Caco-2 (cell line): Measurements from ENCODE around the gene GLIS1. TPM values are rescaled to one million over a fixed set of nuclear protein-coding genes. Genes with fewer than 3 reads are reported as not detected.

Source experiments
- BruUV-seq: library from RNA; stranded (reverse); fragments of 400-500 nt; replicated peaks from 2 replicates; lab custom pipeline; 2021; lab: Mats Ljungman, UMichigan
- CTCF ChIA-PET: fragments of 300-600 bp; sonication (Branson Sonifier 250); formaldehyde crosslinking; loops from one replicate; lab custom pipeline; 2022; ENCODE audit warnings: antibody characterized with exemption; lab: Charles Lee
- POLR2A ChIA-PET: fragments of 300-600 bp; sonication (Branson Sonifier 250); formaldehyde crosslinking; loops from one replicate; lab custom pipeline; 2022; ENCODE audit warnings: antibody characterized with exemption; lab: Charles Lee
- DNase-seq, 2 experiments: peaks; one replicate each; pipeline versions ENCODE4 v3.0.0 to v3.0.0-alpha.2; 2020 to 2022
- H3K27me3 ChIP-seq: replicated peaks from 2 replicates; pipeline ENCODE4 v1.6.0; 2011; ENCODE audit warnings: low read length; ENCODE audit not compliant: control insufficient read depth, insufficient read depth
- H3K36me3 ChIP-seq: 2 replicates; pipeline ENCODE4 v1.5.1; 2011; ENCODE audit warnings: low read length; ENCODE audit not compliant: control insufficient read depth, insufficient read depth
- H3K4me1 ChIP-seq: fragments of 250-450 bp; sonication (Bioruptor Pico); 2 replicates; pipeline ENCODE4 v1.5.1; 2020; ENCODE audit warnings: mild to moderate bottlenecking
- H3K4me3 ChIP-seq: 2 replicates; pipeline ENCODE4 v1.5.1; 2011; ENCODE audit warnings: low read depth, mild to moderate bottlenecking, control low read depth, low read length
- H3K9me3 ChIP-seq: fragments of 250-450 bp; sonication (Bioruptor Pico); 2 replicates; pipeline ENCODE4 v1.5.1; 2020; ENCODE audit warnings: mild to moderate bottlenecking, moderate library complexity
- H3K27ac Mint-ChIP-seq: one replicate; pipeline ENCODE4 v1.8.0; 2022; ENCODE audit warnings: mixed read lengths; ENCODE audit not compliant: unreplicated experiment
- H3K27me3 Mint-ChIP-seq: one replicate; pipeline ENCODE4 v1.8.0; 2022; ENCODE audit warnings: mixed read lengths; ENCODE audit not compliant: insufficient read depth, unreplicated experiment
- H3K36me3 Mint-ChIP-seq: one replicate; pipeline ENCODE4 v1.8.0; 2022; ENCODE audit warnings: mild to moderate bottlenecking, mixed read lengths; ENCODE audit not compliant: insufficient read depth, unreplicated experiment
- H3K4me1 Mint-ChIP-seq: one replicate; pipeline ENCODE4 v1.8.0; 2022; ENCODE audit warnings: low read depth, mixed read lengths; ENCODE audit not compliant: unreplicated experiment
- H3K4me3 Mint-ChIP-seq: one replicate; pipeline ENCODE4 v1.8.0; 2022; ENCODE audit warnings: mild to moderate bottlenecking, moderate library complexity, mixed read lengths; ENCODE audit not compliant: unreplicated experiment
- H3K9me3 Mint-ChIP-seq: one replicate; pipeline ENCODE4 v1.8.0; 2022; ENCODE audit warnings: mixed read lengths; ENCODE audit not compliant: unreplicated experiment
- intact Hi-C: fragments of 100-400 bp; cut with micrococcal nuclease; formaldehyde crosslinking; loops from one replicate; pipeline ENCODE4 v1.10.0; 2022; ENCODE audit not compliant: unreplicated experiment
- total RNA-seq: library from RNA; stranded (reverse); gene quantifications from 2 replicates; pipeline ENCODE4 v1.2.3, GENCODE V29; 2022
- TF ChIP-seq, protein P1 (sequence below), 2 experiments: fragments of 200-600 bp in 1 of 2; IDR thresholded peaks; 1 replicate in 1 of 2; 2 replicates in 1 of 2; pipeline versions ENCODE4 v1.5.1 to v1.8.0; 2011 to 2022; ENCODE audit warnings: antibody characterized with exemption in 1 of 2, control low read depth in 1 of 2, inconsistent platforms in 1 of 2, low read depth in 1 of 2, low read length in 1 of 2, mild to moderate bottlenecking in 1 of 2, moderate library complexity in 1 of 2; ENCODE audit not compliant: insufficient read depth in 1 of 2, severe bottlenecking in 1 of 2, unreplicated experiment in 1 of 2

GLIS1 gene
- total RNA-seq, 1 experiment from 2014 or later: not detected

GRCh38 chr1:53603431-53603830, 135.5 kb downstream of the GLIS1 start:
- H3K27me3 Mint-ChIP-seq: no peaks in the 10 kb centered on the region

GRCh38 chr1:53601867-53602775, 136.8 kb downstream of the GLIS1 start:
- no peak for DNase-seq
- intact Hi-C loops: no loop called here
- H3K4me3 ChIP-seq: no peak overlapping the region
- Mint-ChIP-seq H3K36me3 (no peaks in the 10 kb centered on the region), H3K27me3 (no peaks in the 10 kb centered on the region), H3K4me1 (no peaks in the 10 kb centered on the region), H3K9me3 (no peaks in the 10 kb centered on the region), H3K27ac (no peak overlapping the region), H3K4me3 (no peak overlapping the region)
- no peaks in the 10 kb centered on the region for H3K9me3 ChIP-seq
- ChIA-PET POLR2A (no interaction called here), CTCF (no interaction called here)
- H3K27me3 ChIP-seq: no peaks in the 10 kb centered on the region
- TF ChIP-seq, protein P1, sequence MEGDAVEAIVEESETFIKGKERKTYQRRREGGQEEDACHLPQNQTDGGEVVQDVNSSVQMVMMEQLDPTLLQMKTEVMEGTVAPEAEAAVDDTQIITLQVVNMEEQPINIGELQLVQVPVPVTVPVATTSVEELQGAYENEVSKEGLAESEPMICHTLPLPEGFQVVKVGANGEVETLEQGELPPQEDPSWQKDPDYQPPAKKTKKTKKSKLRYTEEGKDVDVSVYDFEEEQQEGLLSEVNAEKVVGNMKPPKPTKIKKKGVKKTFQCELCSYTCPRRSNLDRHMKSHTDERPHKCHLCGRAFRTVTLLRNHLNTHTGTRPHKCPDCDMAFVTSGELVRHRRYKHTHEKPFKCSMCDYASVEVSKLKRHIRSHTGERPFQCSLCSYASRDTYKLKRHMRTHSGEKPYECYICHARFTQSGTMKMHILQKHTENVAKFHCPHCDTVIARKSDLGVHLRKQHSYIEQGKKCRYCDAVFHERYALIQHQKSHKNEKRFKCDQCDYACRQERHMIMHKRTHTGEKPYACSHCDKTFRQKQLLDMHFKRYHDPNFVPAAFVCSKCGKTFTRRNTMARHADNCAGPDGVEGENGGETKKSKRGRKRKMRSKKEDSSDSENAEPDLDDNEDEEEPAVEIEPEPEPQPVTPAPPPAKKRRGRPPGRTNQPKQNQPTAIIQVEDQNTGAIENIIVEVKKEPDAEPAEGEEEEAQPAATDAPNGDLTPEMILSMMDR (IDR thresholded peaks at IDR 0.05; ENCODE audit: insufficient read depth in 1 of 2, low read depth in 1 of 2, low read length in 1 of 2, severe bottlenecking in 1 of 2, unreplicated experiment in 1 of 2): no peak
- no TSS peak for BruUV-seq
- no peaks in the 10 kb centered on the region for H3K36me3 ChIP-seq
- H3K4me1 ChIP-seq: no peaks in the 10 kb centered on the region

More at GRCh38 chr1:53603431-53603830, 135.5 kb downstream of the GLIS1 start:
- H3K9me3 Mint-ChIP-seq: no peaks in the 10 kb centered on the region
- H3K36me3 ChIP-seq: no peaks in the 10 kb centered on the region
- DNase-seq: no peak
- H3K9me3 ChIP-seq: no peaks in the 10 kb centered on the region
- H3K36me3 Mint-ChIP-seq: no peaks in the 10 kb centered on the region
- TF ChIP-seq, protein P1 (IDR thresholded peaks at IDR 0.05; ENCODE audit: insufficient read depth in 1 of 2, low read depth in 1 of 2, low read length in 1 of 2, severe bottlenecking in 1 of 2, unreplicated experiment in 1 of 2): no peak
- H3K27me3 ChIP-seq: no peaks in the 10 kb centered on the region
- no peak overlapping the region for H3K4me3 ChIP-seq
- no TSS peak for BruUV-seq
- ChIA-PET CTCF (interaction anchor here (1.6 kb wide), 1 partner anchor 117 kb away, joined by 3 read pairs; no protein-coding TSS in a partner anchor), POLR2A (no interaction called here)
- H3K4me1 ChIP-seq: no peaks in the 10 kb centered on the region
- H3K4me3 Mint-ChIP-seq: no peak overlapping the region
- intact Hi-C loops: no loop called here
- no peaks in the 10 kb centered on the region for H3K4me1 Mint-ChIP-seq
- H3K27ac Mint-ChIP-seq: no peak overlapping the region

GRCh38 chr1:53601031-53601745, 137.8 kb downstream of the GLIS1 start:
- Histone ChIP-seq H3K27me3 (no peaks in the 10 kb centered on the region), H3K4me3 (no peak overlapping the region), H3K9me3 (no peaks in the 10 kb centered on the region), H3K4me1 (no peaks in the 10 kb centered on the region), H3K36me3 (no peaks in the 10 kb centered on the region)
- intact Hi-C loops: no loop called here
- H3K36me3 Mint-ChIP-seq: no peaks in the 10 kb centered on the region
- no peak overlapping the region for H3K4me3 Mint-ChIP-seq
- no peaks in the 10 kb centered on the region for H3K4me1 Mint-ChIP-seq
- no peak for DNase-seq
- no TSS peak for BruUV-seq
- ChIA-PET POLR2A (no interaction called here), CTCF (no interaction called here)
- TF ChIP-seq, protein P1 (IDR thresholded peaks at IDR 0.05; ENCODE audit: insufficient read depth in 1 of 2, low read depth in 1 of 2, low read length in 1 of 2, severe bottlenecking in 1 of 2, unreplicated experiment in 1 of 2): no peak
- H3K27me3 Mint-ChIP-seq: no peaks in the 10 kb centered on the region
- no peak overlapping the region for H3K27ac Mint-ChIP-seq
- no peaks in the 10 kb centered on the region for H3K9me3 Mint-ChIP-seq
